Measurements from ENCODE around the gene TDRD9.

DNA sequence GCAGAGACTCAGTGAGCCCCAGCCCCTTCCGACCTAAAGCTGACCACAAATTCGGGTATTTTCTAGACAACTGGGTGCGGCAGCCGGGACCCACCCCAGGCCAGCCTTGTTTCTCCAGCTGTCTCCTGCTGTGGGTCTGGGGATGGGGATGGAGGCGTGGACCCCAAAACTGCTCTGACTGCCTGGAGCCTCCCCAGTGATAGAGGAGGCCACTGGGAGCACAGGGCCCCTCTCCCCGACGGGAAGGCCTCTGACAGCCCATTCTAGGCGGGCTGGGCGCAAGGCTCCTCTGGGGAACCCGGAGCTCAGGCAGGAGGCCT is 38.2 kb upstream of the TDRD9 start:
- TF ChIP-seq POLR2A (IDR thresholded peaks at IDR 0.05; ENCODE audit: low read depth, low read length), result no peak
- TF ChIP-seq, protein P1, sequence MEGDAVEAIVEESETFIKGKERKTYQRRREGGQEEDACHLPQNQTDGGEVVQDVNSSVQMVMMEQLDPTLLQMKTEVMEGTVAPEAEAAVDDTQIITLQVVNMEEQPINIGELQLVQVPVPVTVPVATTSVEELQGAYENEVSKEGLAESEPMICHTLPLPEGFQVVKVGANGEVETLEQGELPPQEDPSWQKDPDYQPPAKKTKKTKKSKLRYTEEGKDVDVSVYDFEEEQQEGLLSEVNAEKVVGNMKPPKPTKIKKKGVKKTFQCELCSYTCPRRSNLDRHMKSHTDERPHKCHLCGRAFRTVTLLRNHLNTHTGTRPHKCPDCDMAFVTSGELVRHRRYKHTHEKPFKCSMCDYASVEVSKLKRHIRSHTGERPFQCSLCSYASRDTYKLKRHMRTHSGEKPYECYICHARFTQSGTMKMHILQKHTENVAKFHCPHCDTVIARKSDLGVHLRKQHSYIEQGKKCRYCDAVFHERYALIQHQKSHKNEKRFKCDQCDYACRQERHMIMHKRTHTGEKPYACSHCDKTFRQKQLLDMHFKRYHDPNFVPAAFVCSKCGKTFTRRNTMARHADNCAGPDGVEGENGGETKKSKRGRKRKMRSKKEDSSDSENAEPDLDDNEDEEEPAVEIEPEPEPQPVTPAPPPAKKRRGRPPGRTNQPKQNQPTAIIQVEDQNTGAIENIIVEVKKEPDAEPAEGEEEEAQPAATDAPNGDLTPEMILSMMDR (conservative IDR thresholded peaks at IDR 0.05; ENCODE audit: low read depth, low read length), result no peak
- no peak for TF ChIP-seq MXI1 (IDR thresholded peaks at IDR 0.05; ENCODE audit: borderline replicate concordance, low read depth, low read length)
- no peak for TF ChIP-seq RAD21 (IDR thresholded peaks at IDR 0.05; ENCODE audit: low read length)
- TF ChIP-seq, protein P2, sequence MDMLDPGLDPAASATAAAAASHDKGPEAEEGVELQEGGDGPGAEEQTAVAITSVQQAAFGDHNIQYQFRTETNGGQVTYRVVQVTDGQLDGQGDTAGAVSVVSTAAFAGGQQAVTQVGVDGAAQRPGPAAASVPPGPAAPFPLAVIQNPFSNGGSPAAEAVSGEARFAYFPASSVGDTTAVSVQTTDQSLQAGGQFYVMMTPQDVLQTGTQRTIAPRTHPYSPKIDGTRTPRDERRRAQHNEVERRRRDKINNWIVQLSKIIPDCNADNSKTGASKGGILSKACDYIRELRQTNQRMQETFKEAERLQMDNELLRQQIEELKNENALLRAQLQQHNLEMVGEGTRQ (IDR thresholded peaks at IDR 0.05; ENCODE audit: low read depth, low read length), result no peak
- TF ChIP-seq SMC3 (IDR thresholded peaks at IDR 0.05; ENCODE audit: low read depth, low read length), result no peak
- no peak for TF ChIP-seq RFX5 (IDR thresholded peaks at IDR 0.05; ENCODE audit: low read depth, low read length)

Data from IMR-90 (cell line).